IMR-90 (cell line): ENCODE data around the gene CAMTA1. TPM values are rescaled to one million over a fixed set of nuclear protein-coding genes. Genes with fewer than 3 reads are reported as not detected.

Experiments used
- ATAC-seq: fragments of 200-7000 bp; cut with Tn5 transposase; 2 replicates; pipeline ENCODE4 v1.9.1; 2020; ENCODE audit warnings: low read depth, mild to moderate bottlenecking, moderate library complexity
- BruUV-seq: library from RNA; stranded (reverse); fragments of 400-500 nt; replicated peaks from 2 replicates; lab custom pipeline; 2021; lab: Mats Ljungman, UMichigan
- CTCF ChIA-PET: fragments of 300-600 bp; formaldehyde crosslinking; extraction: SDS; loops from one replicate; lab custom pipeline; 2021; ENCODE audit warnings: antibody characterized with exemption; lab: Yijun Ruan, JAX
- POLR2A ChIA-PET: fragments of 300-600 bp; sonication (Branson Sonifier 250); formaldehyde crosslinking; loops from one replicate; lab custom pipeline; 2022; ENCODE audit warnings: antibody characterized with exemption; ENCODE audit not compliant: unreplicated experiment; lab: Charles Lee
- DNase-seq: peaks from one replicate; pipeline ENCODE4 v3.0.0; 2013
- H2AFZ ChIP-seq: replicated peaks from 2 replicates; pipeline ENCODE3; 2013; ENCODE audit warnings: low read length, mild to moderate bottlenecking; ENCODE audit not compliant: poor library complexity
- H2AK5ac ChIP-seq: 2 replicates; pipeline ENCODE4 v1.6.1; 2013; ENCODE audit warnings: low read depth, low read length, inconsistent platforms
- H2AK9ac ChIP-seq: replicated peaks from 2 replicates; pipeline ENCODE3; 2013; ENCODE audit warnings: mild to moderate bottlenecking, low read depth, low read length, moderate library complexity; ENCODE audit not compliant: poor library complexity
- H2BK120ac ChIP-seq: 2 replicates; pipeline ENCODE4 v1.6.1; 2013; ENCODE audit warnings: low read depth, low read length, inconsistent platforms
- H2BK15ac ChIP-seq: 3 replicates; pipeline ENCODE4 v1.6.1; 2013; ENCODE audit warnings: low read depth, low read length, inconsistent platforms
- H2BK20ac ChIP-seq: 2 replicates; pipeline ENCODE4 v1.6.1; 2013; ENCODE audit warnings: low read depth, mild to moderate bottlenecking, inconsistent platforms, low read length, moderate library complexity
- H2BK5ac ChIP-seq: 2 replicates; pipeline ENCODE4 v1.6.1; 2013; ENCODE audit warnings: mild to moderate bottlenecking, low read depth, low read length, inconsistent platforms; ENCODE audit not compliant: poor library complexity, severe bottlenecking
- H3K14ac ChIP-seq: replicated peaks from 2 replicates; pipeline ENCODE4 v1.6.1; 2013; ENCODE audit warnings: low read depth, low read length, inconsistent platforms
- H3K18ac ChIP-seq: 2 replicates; pipeline ENCODE4 v1.6.1; 2013; ENCODE audit warnings: low read depth, low read length, control low read depth
- H3K23ac ChIP-seq: 2 replicates; pipeline ENCODE4 v1.6.1; 2013; ENCODE audit warnings: low read depth, low read length, inconsistent platforms
- H3K27ac ChIP-seq: 2 replicates; pipeline ENCODE4 v1.5.1; 2013; ENCODE audit warnings: mild to moderate bottlenecking, control low read depth, low read length; ENCODE audit not compliant: insufficient read depth
- H3K27me3 ChIP-seq: 2 replicates; pipeline ENCODE4 v1.6.1; 2013; ENCODE audit warnings: low read length; ENCODE audit not compliant: control insufficient read depth, insufficient read depth
- H3K36me3 ChIP-seq: 2 replicates; pipeline ENCODE4 v1.6.1; 2013; ENCODE audit warnings: low read length, mixed read lengths; ENCODE audit not compliant: control insufficient read depth, insufficient read depth
- H3K4ac ChIP-seq: 2 replicates; pipeline ENCODE4 v1.6.1; 2013; ENCODE audit warnings: low read depth, low read length, inconsistent platforms
- H3K4me1 ChIP-seq: 2 replicates; pipeline ENCODE4 v1.6.1; 2013; ENCODE audit warnings: low read length, mixed read lengths; ENCODE audit not compliant: control insufficient read depth, insufficient read depth
- H3K4me2 ChIP-seq: 2 replicates; pipeline ENCODE4 v1.6.1; 2013; ENCODE audit warnings: low read depth, mild to moderate bottlenecking, control low read depth, low read length, moderate library complexity
- H3K4me3 ChIP-seq: 2 replicates; pipeline ENCODE4 v1.5.1; 2013; ENCODE audit warnings: low read depth, mild to moderate bottlenecking, control low read depth, low read length, moderate library complexity; ENCODE audit not compliant: insufficient read depth
- H3K56ac ChIP-seq: 2 replicates; pipeline ENCODE4 v1.6.1; 2013; ENCODE audit warnings: low read length, inconsistent platforms; ENCODE audit not compliant: insufficient read depth; ENCODE audit errors: extremely low read depth
- H3K79me1 ChIP-seq, 2 experiments: 2 replicates each; pipeline ENCODE4 v1.6.1; 2013; ENCODE audit warnings: low read length in 2 of 2, inconsistent platforms in 1 of 2, low read depth in 1 of 2
- H3K9ac ChIP-seq: 2 replicates; pipeline ENCODE4 v1.6.1; 2013; ENCODE audit warnings: low read depth, low read length, control low read depth
- H3K9me1 ChIP-seq: 2 replicates; pipeline ENCODE4 v1.6.1; 2013; ENCODE audit warnings: low read length, inconsistent platforms; ENCODE audit not compliant: insufficient read depth
- H3K9me3 ChIP-seq: 2 replicates; pipeline ENCODE4 v1.6.1; 2013; ENCODE audit warnings: low read length; ENCODE audit not compliant: control insufficient read depth, insufficient read depth
- H4K20me1 ChIP-seq: 2 replicates; pipeline ENCODE4 v1.6.1; 2013; ENCODE audit warnings: low read length, inconsistent platforms; ENCODE audit not compliant: insufficient read depth
- H4K5ac ChIP-seq: 2 replicates; pipeline ENCODE4 v1.6.1; 2013; ENCODE audit warnings: mild to moderate bottlenecking, low read depth, low read length, control low read depth
- H4K8ac ChIP-seq, 2 experiments: 2 replicates each; pipeline ENCODE4 v1.6.1; 2013; ENCODE audit warnings: low read depth in 2 of 2, low read length in 2 of 2, control low read depth in 1 of 2, inconsistent platforms in 1 of 2
- H4K91ac ChIP-seq: 2 replicates; pipeline ENCODE4 v1.6.1; 2013; ENCODE audit warnings: low read depth, low read length, inconsistent platforms; ENCODE audit not compliant: insufficient read depth
- BHLHE40 ChIP-seq: fragments of 150-350 bp; IDR thresholded peaks from 2 replicates; pipeline ENCODE4 v1.6.1; 2016; ENCODE audit warnings: mild to moderate bottlenecking, low read depth, low read length
- CHD1 ChIP-seq: IDR thresholded peaks from 2 replicates; pipeline ENCODE4 v1.6.1; 2012; ENCODE audit warnings: low read depth, low read length, improper control_type of control experiment
- CTCF ChIP-seq: conservative IDR thresholded peaks from 2 replicates; pipeline ENCODE4 v1.5.1; 2012; ENCODE audit warnings: mild to moderate bottlenecking, low read depth, low read length, improper control_type of control experiment
- ELK1 ChIP-seq: fragments of 150-350 bp; IDR thresholded peaks from 2 replicates; pipeline ENCODE4 v1.6.1; 2016; ENCODE audit warnings: low read depth, mild to moderate bottlenecking, low read length, moderate library complexity, borderline replicate concordance
- FOS ChIP-seq: fragments of 150-350 bp; IDR thresholded peaks from 2 replicates; pipeline ENCODE4 v1.6.1; 2016; ENCODE audit warnings: low read depth, low read length
- MAFK ChIP-seq: IDR thresholded peaks from 2 replicates; pipeline ENCODE4 v1.6.1; 2012; ENCODE audit warnings: low read depth, low read length, improper control_type of control experiment
- MXI1 ChIP-seq: IDR thresholded peaks from 2 replicates; pipeline ENCODE4 v1.6.1; 2012; ENCODE audit warnings: low read depth, mild to moderate bottlenecking, low read length, moderate library complexity, borderline replicate concordance
- NFE2L2 ChIP-seq: fragments of 150-350 bp; IDR thresholded peaks from 2 replicates; pipeline ENCODE4 v1.6.1; 2016; ENCODE audit warnings: low read depth, mild to moderate bottlenecking, low read length
- RAD21 ChIP-seq: IDR thresholded peaks from 2 replicates; pipeline ENCODE4 v1.6.1; 2012; ENCODE audit warnings: low read length, improper control_type of control experiment
- RCOR1 ChIP-seq: IDR thresholded peaks from 2 replicates; pipeline ENCODE4 v1.6.1; 2012; ENCODE audit warnings: mild to moderate bottlenecking, low read length, improper control_type of control experiment; ENCODE audit not compliant: insufficient replicate concordance
- RFX5 ChIP-seq: IDR thresholded peaks from 2 replicates; pipeline ENCODE4 v1.8.0; 2012; ENCODE audit warnings: low read depth, mild to moderate bottlenecking, low read length, moderate library complexity
- SMC3 ChIP-seq: fragments of 150-350 bp; IDR thresholded peaks from 2 replicates; pipeline ENCODE4 v1.6.1; 2016; ENCODE audit warnings: low read depth, mild to moderate bottlenecking, antibody characterized with exemption, low read length, moderate library complexity
- USF2 ChIP-seq: fragments of 150-350 bp; IDR thresholded peaks from 2 replicates; pipeline ENCODE4 v1.6.1; 2017; ENCODE audit warnings: mild to moderate bottlenecking, antibody characterized with exemption, low read length, low read depth
- WGBS, 2 experiments: methylation state at CpG; one replicate each; pipeline versions ENCODE4 v1.1.5 to v1.1.7; 2013; ENCODE audit warnings: missing lambda C conversion rate in 2 of 2; ENCODE audit not compliant: insufficient read length in 1 of 2; ENCODE audit errors: extremely low coverage in 2 of 2; 5-methylcytosine and 5-hydroxymethylcytosine counted together
- dilution Hi-C: fragments of 300-500 bp; cut with HindIII; formaldehyde crosslinking; loops from one replicate; pipeline ENCODE4 v1.14.3; 2018; ENCODE audit warnings: low sequenced_read_pairs; ENCODE audit not compliant: unreplicated experiment
- in situ Hi-C: fragments of 300-500 bp; cut with MboI; formaldehyde crosslinking; loops from 3 replicates; pipeline ENCODE4 v1.14.3; 2019; ENCODE audit warnings: low sequenced_read_pairs, inconsistent platforms, mixed read lengths
- intact Hi-C: fragments of 100-400 bp; cut with micrococcal nuclease; formaldehyde crosslinking; loops from 2 replicates; pipeline ENCODE4 v1.10.0; 2022
- polyA plus RNA-seq, 3 experiments: library from polyadenylated mRNA; depleted of rRNA; stranded (reverse); fragments of >200 nt; gene quantifications; 2 replicates each; pipeline ENCODE4 v1.2.3, GENCODE V29; 2012; ENCODE audit warnings: low replicate concordance in 1 of 3
- total RNA-seq: library from RNA; depleted of rRNA; stranded (reverse); fragments of >200 nt; gene quantifications from 2 replicates; pipeline ENCODE4 v1.2.3, GENCODE V29; 2012

The CAMTA1 gene
- total and polyA plus RNA-seq, 2 of the 4 experiments (the other 2 are of a cell fraction) = 35.5 to 74.3 TPM

GRCh38 chr1:7712731-7713323, 927.6 kb downstream of the CAMTA1 start:
- Histone ChIP-seq H3K4me3 (no peak overlapping the region), H2BK120ac (no peak overlapping the region), H3K18ac (no peak overlapping the region), H3K9me3 (no peaks in the 10 kb centered on the region), H4K8ac (no peak overlapping the region), H3K9me1 (no peaks in the 10 kb centered on the region), H3K9ac (no peak overlapping the region), H4K20me1 (no peaks in the 10 kb centered on the region), H2AK5ac (no peak overlapping the region), H4K91ac (no peak overlapping the region), H4K5ac (no peak overlapping the region), H2BK15ac (no peak overlapping the region), H3K27me3 (peaks cover 41% of the 10 kb centered on the region), H2AK9ac (no peak overlapping the region), H3K56ac (no peak overlapping the region), H3K4ac (no peak overlapping the region), H2BK5ac (no peak overlapping the region), H3K4me1 (no peaks in the 10 kb centered on the region), H3K23ac (no peak overlapping the region), H3K36me3 (no peaks in the 10 kb centered on the region), H3K27ac (no peak overlapping the region), H3K4me2 (no peak overlapping the region), H2AFZ (no peak overlapping the region), H3K79me1 (no peaks in the 10 kb centered on the region), H3K14ac (no peak overlapping the region), H2BK20ac (no peak overlapping the region)
- TF ChIP-seq FOS = no peak
- TF ChIP-seq CHD1 = no peak
- no peak for TF ChIP-seq RFX5
- TF ChIP-seq RCOR1 = no peak
- TF ChIP-seq MXI1 = no peak
- TF ChIP-seq USF2 = no peak
- TF ChIP-seq SMC3 = no peak
- TF ChIP-seq NFE2L2 = no peak
- no peak for TF ChIP-seq RAD21
- TF ChIP-seq CTCF = no peak
- no peak for TF ChIP-seq ELK1
- TF ChIP-seq MAFK = no peak
- no peak for TF ChIP-seq BHLHE40
- 90% methylated on average over 2 of the region's 8 CpGs; no CpG with 5 or more reads in 1 of the 2 experiments for WGBS, 2 experiments
- ChIA-PET CTCF (no interaction called here), POLR2A (no interaction called here)
- no peak for ATAC-seq
- no TSS peak for BruUV-seq
- dilution Hi-C loops = no loop called here
- no peak for DNase-seq
- in situ Hi-C loops = no loop called here
- intact Hi-C loops = no loop called here
